Ectodermal cell (in vitro differentiated cells): ENCODE results near the gene ABCC9.

Experiments
- H3K27ac ChIP-seq: 2 replicates; pipeline ENCODE4 v1.7.0; 2013; ENCODE audit warnings: mild to moderate bottlenecking, low read depth, low read length; ENCODE audit not compliant: insufficient read depth, poor library complexity, severe bottlenecking
- H3K27me3 ChIP-seq: 2 replicates; pipeline ENCODE4 v1.7.0; 2013; ENCODE audit warnings: mild to moderate bottlenecking, low read length; ENCODE audit not compliant: insufficient read depth, control insufficient read depth, poor library complexity, severe bottlenecking
- H3K36me3 ChIP-seq: one replicate; pipeline ENCODE4 v1.7.0; 2013; ENCODE audit warnings: low read length; ENCODE audit not compliant: control insufficient read depth, insufficient read depth
- H3K4me1 ChIP-seq: one replicate; pipeline ENCODE4 v1.7.0; 2013; ENCODE audit warnings: low read length; ENCODE audit not compliant: control insufficient read depth, insufficient read depth
- H3K4me3 ChIP-seq: 2 replicates; pipeline ENCODE4 v1.7.0; 2013; ENCODE audit warnings: low read depth, low read length, control low read depth; ENCODE audit not compliant: insufficient read depth
- H3K9me3 ChIP-seq: 2 replicates; pipeline ENCODE4 v1.7.0; 2013; ENCODE audit warnings: mild to moderate bottlenecking, low read length, moderate library complexity; ENCODE audit not compliant: control insufficient read depth
- WGBS, 2 experiments: methylation state at CpG; one replicate each; pipeline ENCODE4 v1.1.7; 2013; ENCODE audit warnings: missing lambda C conversion rate in 2 of 2; 5-methylcytosine and 5-hydroxymethylcytosine counted together

Gene ABCC9

DNA sequence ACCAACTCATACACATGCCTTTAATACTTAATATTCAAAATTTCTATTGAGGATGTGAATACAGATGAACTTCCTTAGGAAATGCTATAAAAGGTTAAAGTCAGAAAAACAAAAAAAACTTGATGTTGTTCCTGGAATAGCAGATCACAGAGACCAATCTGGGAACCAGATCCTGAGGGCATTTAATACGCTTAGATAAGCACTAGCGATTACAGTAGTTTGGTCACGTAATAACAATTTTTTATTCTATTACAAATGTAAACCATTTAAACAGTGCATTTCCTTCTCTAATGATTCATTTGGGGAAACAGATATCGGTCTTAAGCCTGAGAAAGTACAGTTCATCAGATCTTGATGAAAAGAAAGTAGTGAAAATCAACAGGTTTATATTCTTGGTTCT, 30.8 kb upstream of the ABCC9 start:
- no peaks in the 10 kb centered on the region for H3K27me3 ChIP-seq
- WGBS, 2 experiments, result 92% methylated on average over 3 to 4 of the region's 4 CpGs
- no peak overlapping the region for H3K27ac ChIP-seq
- no peaks in the 10 kb centered on the region for H3K4me1 ChIP-seq
- no peaks in the 10 kb centered on the region for H3K36me3 ChIP-seq
- no peaks in the 10 kb centered on the region for H3K9me3 ChIP-seq
- no peak overlapping the region for H3K4me3 ChIP-seq

DNA sequence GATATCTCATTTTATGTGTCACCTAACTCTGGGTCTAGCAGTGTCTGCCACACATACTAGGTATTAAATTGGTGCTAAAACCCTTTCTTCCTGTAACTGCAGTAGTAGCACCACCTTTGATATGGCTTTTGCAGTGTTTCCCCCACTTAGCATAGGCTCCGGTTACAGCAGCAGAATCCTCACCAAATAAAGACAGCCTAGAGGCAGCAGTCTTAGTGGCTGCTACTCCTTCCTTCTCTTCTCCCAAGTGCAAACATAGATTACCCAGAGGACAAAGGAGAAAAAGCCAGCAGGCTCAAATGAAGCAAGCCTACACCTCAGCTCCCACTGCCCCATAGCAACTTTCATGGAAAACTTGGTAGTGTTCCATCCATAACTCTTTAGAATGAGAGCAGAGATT, 30.1 kb upstream of the ABCC9 start:
- H3K27me3 ChIP-seq, result no peaks in the 10 kb centered on the region
- no peaks in the 10 kb centered on the region for H3K4me1 ChIP-seq
- no peaks in the 10 kb centered on the region for H3K36me3 ChIP-seq
- no peak overlapping the region for H3K27ac ChIP-seq
- no peak overlapping the region for H3K4me3 ChIP-seq
- H3K9me3 ChIP-seq, result no peaks in the 10 kb centered on the region
- WGBS, 2 experiments, result 19 to 21% methylated on average over 1 of the region's 1 CpG

DNA sequence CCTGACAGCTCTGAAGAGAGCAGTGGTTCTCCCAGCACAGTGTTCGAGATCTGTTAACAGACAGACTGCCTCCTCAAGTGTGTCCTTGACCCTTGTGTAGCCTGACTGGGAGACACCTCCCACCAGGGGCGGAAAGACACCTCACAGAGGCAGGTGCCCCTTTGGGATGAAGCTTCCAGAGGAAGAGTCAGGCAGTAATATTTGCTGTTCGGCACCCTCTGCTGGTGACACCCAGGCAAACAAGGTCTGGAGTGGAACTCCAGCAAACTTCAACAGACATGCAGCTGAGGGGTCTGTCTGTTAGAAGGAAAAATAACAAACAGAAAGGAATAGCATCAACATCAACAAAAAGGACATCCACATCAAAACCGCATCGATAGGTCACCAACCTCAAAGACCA, 21.6 kb upstream of the ABCC9 start:
- no peaks in the 10 kb centered on the region for H3K27me3 ChIP-seq
- H3K4me3 ChIP-seq, result no peak overlapping the region
- H3K27ac ChIP-seq, result no peak overlapping the region
- 93 to 95% methylated on average over 5 of the region's 5 CpGs for WGBS, 2 experiments
- H3K4me1 ChIP-seq, result no peaks in the 10 kb centered on the region
- no peaks in the 10 kb centered on the region for H3K36me3 ChIP-seq
- H3K9me3 ChIP-seq, result no peaks in the 10 kb centered on the region

GRCh38 chr12:21962236-21962635, 21.0 kb upstream of the ABCC9 start:
- no peaks in the 10 kb centered on the region for H3K36me3 ChIP-seq
- H3K4me3 ChIP-seq, result no peak overlapping the region
- H3K27me3 ChIP-seq, result no peaks in the 10 kb centered on the region
- H3K9me3 ChIP-seq, result no peaks in the 10 kb centered on the region
- no peaks in the 10 kb centered on the region for H3K4me1 ChIP-seq
- H3K27ac ChIP-seq, result no peak overlapping the region
- WGBS, 2 experiments, result 94% methylated on average over 5 of the region's 5 CpGs

DNA sequence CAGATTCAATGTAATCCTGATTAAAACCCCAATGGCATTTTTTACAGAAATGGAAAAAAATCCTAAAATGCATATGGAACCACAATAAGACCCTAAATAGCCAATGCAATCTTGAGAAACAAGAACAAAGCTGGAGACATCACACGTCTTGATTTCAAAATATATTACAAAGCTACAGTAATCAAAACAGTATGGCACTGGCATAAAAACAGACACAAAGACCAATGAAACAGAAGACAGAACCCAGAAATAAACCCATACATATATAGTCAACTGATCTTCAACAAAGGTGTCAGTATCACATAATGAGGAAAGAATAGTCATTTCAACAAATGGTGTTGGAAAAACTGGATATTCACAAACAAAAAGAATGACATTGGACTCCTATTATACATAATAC, 9.4 kb upstream of the ABCC9 start:
- 92 to 96% methylated on average over 1 of the region's 1 CpG for whole genome bisulfite sequencing, 2 experiments
- Histone ChIP-seq H3K9me3 (no peaks in the 10 kb centered on the region), H3K27ac (no peak overlapping the region), H3K27me3 (no peaks in the 10 kb centered on the region), H3K4me3 (no peak overlapping the region), H3K4me1 (no peaks in the 10 kb centered on the region), H3K36me3 (no peaks in the 10 kb centered on the region)

DNA sequence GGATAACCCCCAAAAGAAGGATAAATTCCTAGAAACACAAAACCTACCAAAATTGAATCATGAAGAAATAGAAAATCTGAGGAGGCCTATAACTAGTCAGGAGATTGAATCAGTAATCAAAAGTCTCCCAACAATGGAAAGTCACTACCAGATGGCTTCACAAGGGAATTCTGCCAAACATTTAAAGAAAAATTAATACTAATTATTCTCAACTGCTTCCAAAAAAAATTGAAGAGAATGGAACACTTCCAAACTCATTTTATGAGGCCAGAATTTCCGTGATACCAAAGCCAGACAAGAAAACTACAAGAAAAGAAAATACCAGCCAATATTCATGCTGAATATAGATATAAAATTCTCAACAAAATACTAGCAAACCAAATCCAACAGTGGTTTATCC, 7.8 kb upstream of the ABCC9 start:
- Histone ChIP-seq H3K27me3 (no peaks in the 10 kb centered on the region), H3K4me1 (no peaks in the 10 kb centered on the region), H3K27ac (no peak overlapping the region), H3K4me3 (no peak overlapping the region), H3K36me3 (no peaks in the 10 kb centered on the region), H3K9me3 (no peaks in the 10 kb centered on the region)
- 91 to 100% methylated on average over 1 of the region's 1 CpG for WGBS, 2 experiments

DNA sequence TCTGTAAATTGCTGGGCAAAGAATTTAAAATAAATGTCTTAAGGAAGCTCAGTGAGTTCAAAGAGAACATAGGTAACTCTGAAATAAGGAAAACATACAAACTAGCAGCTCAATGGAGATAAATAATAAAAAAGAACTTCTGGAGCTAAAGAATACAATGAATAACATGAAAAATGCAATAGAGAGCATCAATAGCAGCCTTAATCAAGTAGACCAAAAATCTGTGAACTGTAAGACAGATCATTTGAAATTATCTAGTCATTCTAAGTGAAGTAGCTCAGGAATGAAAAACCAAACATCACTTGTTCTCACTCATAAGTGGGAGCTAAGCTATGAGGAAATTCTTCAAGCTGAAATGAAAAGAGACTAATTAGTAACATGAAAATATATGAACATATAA, 5.8 kb upstream of the ABCC9 start:
- H3K4me3 ChIP-seq, result no peak overlapping the region
- H3K27me3 ChIP-seq, result peaks cover 8% of the 10 kb centered on the region

GRCh38 chr12:21945002-21945401, 3.8 kb upstream of the ABCC9 start:
- no peaks in the 10 kb centered on the region for H3K4me1 ChIP-seq
- no peak overlapping the region for H3K27ac ChIP-seq
- WGBS, 2 experiments, result 94 to 95% methylated on average over 4 of the region's 4 CpGs
- H3K36me3 ChIP-seq, result no peaks in the 10 kb centered on the region
- H3K27me3 ChIP-seq, result peaks cover 28% of the 10 kb centered on the region
- no peaks in the 10 kb centered on the region for H3K9me3 ChIP-seq
- H3K4me3 ChIP-seq, result no peak overlapping the region

More for the DNA sequence above, 5.8 kb upstream of the ABCC9 start:
- no peaks in the 10 kb centered on the region for H3K36me3 ChIP-seq
- no peak overlapping the region for H3K27ac ChIP-seq
- no peaks in the 10 kb centered on the region for H3K4me1 ChIP-seq
- H3K9me3 ChIP-seq, result no peaks in the 10 kb centered on the region

DNA sequence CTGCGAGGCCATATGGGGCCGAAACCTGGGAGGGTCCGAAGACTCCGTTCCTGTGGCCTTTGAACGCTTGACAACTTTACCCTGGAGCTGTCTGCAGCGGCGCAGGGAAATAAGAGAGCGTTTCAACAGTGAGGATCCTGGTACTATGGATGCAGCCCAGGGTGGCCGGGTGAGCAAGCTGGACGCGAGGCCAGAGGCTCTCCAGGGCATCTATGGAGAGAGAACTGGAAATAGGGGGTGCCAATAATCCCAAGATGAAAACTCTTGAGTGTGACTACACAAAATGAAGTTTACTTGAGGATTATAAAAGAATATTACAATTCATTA, 1.1 kb upstream of the ABCC9 start:
- peaks cover 44% of the 10 kb centered on the region for H3K27me3 ChIP-seq
- H3K4me1 ChIP-seq, result no peaks in the 10 kb centered on the region
- WGBS, 2 experiments, result 47 to 49% methylated on average over 11 of the region's 11 CpGs
- H3K27ac ChIP-seq, result no peak overlapping the region
- no peaks in the 10 kb centered on the region for H3K9me3 ChIP-seq
- no peaks in the 10 kb centered on the region for H3K36me3 ChIP-seq
- H3K4me3 ChIP-seq, result peak overlapping the region; percentile 46

GRCh38 chr12:21941506-21942376, 515 bp upstream of the ABCC9 start:
- Histone ChIP-seq H3K36me3 (no peaks in the 10 kb centered on the region), H3K4me3 (peak overlapping the region; percentile 46), H3K9me3 (no peaks in the 10 kb centered on the region), H3K27me3 (peaks cover 44% of the 10 kb centered on the region), H3K27ac (no peak overlapping the region), H3K4me1 (no peaks in the 10 kb centered on the region)
- WGBS, 2 experiments, result 4 to 5% methylated on average over 51 of the region's 51 CpGs

GRCh38 chr12:21939435-21939834, 1.8 kb downstream of the ABCC9 start:
- H3K27ac ChIP-seq, result no peak overlapping the region
- H3K9me3 ChIP-seq, result no peaks in the 10 kb centered on the region
- 77 to 86% methylated on average over 3 to 4 of the region's 4 CpGs for WGBS, 2 experiments
- H3K27me3 ChIP-seq, result peaks cover 44% of the 10 kb centered on the region
- no peaks in the 10 kb centered on the region for H3K36me3 ChIP-seq
- H3K4me3 ChIP-seq, result no peak overlapping the region
- no peaks in the 10 kb centered on the region for H3K4me1 ChIP-seq
